Measurements from ENCODE around the gene ATP10B.

GRCh38 chr5:160513485-160513884 is 338.5 kb downstream of the ATP10B start:
- TF ChIP-seq CTCF (IDR thresholded peaks at IDR 0.05) = no peak
- TF ChIP-seq POLR2A (IDR thresholded peaks at IDR 0.05) = no peak

All from adrenal gland (tissue), 5 donors.